Keratinocyte (primary cell): ENCODE data around the gene UNC13C.

Experiments
- EZH2 ChIP-seq: IDR thresholded peaks from one replicate; pipeline ENCODE4 v1.6.1; 2012; ENCODE audit warnings: inconsistent platforms, mild to moderate bottlenecking, low read length, moderate library complexity
- TF ChIP-seq, protein P1 (sequence below), 3 experiments: IDR thresholded peaks in 1 of 3; conservative IDR thresholded peaks in 1 of 3; optimal IDR thresholded peaks in 1 of 3; 2 replicates in 2 of 3; 3 replicates in 1 of 3; pipeline versions ENCODE3 to v1.5.1; 2011; ENCODE audit warnings: low read length in 3 of 3, mild to moderate bottlenecking in 3 of 3, moderate library complexity in 2 of 3, control low read depth in 1 of 3, inconsistent platforms in 1 of 3; ENCODE audit not compliant: insufficient read depth in 2 of 3; ENCODE audit errors: extremely low read depth in 1 of 3

DNA sequence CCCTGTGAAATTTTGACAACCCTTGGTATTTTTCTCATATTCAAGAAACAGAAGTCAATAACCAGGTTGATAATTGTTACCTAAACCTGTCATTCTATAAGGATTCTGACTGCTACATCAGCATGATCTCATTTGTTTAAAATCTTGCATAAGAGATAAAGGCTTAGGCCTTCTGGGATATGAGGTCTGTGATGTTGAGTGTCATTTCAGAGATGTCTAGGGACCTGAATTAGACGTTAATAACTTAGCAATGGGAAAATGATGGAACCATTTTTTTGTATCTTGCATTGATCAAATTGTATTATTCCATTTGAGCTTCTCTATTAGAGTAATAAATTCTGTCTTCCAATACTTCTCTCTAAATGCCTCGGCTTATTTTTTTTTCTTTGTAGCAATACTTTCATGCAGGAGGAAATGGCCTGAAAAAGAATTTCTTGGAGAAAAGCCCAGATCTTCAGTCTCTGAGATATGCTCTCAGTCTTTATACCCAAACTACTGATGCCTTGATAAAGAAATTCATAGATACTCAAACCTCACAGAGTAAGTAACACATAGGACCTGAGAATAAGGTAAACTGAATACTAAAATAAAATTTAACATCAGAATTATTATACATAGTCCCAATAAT lies 589.3 kb downstream of the UNC13C start:
- TF ChIP-seq, protein P1, sequence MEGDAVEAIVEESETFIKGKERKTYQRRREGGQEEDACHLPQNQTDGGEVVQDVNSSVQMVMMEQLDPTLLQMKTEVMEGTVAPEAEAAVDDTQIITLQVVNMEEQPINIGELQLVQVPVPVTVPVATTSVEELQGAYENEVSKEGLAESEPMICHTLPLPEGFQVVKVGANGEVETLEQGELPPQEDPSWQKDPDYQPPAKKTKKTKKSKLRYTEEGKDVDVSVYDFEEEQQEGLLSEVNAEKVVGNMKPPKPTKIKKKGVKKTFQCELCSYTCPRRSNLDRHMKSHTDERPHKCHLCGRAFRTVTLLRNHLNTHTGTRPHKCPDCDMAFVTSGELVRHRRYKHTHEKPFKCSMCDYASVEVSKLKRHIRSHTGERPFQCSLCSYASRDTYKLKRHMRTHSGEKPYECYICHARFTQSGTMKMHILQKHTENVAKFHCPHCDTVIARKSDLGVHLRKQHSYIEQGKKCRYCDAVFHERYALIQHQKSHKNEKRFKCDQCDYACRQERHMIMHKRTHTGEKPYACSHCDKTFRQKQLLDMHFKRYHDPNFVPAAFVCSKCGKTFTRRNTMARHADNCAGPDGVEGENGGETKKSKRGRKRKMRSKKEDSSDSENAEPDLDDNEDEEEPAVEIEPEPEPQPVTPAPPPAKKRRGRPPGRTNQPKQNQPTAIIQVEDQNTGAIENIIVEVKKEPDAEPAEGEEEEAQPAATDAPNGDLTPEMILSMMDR (optimal IDR thresholded peaks at IDR 0.05 in 1 of 3, IDR thresholded peaks at IDR 0.05 in 1 of 3, conservative IDR thresholded peaks at IDR 0.05 in 1 of 3; ENCODE audit: extremely low read depth in 1 of 3, insufficient read depth in 2 of 3, low read length in 3 of 3) = no peak
- TF ChIP-seq EZH2 = no peak
